ENCODE data around the gene CAMK1G.

Gene CAMK1G

DNA sequence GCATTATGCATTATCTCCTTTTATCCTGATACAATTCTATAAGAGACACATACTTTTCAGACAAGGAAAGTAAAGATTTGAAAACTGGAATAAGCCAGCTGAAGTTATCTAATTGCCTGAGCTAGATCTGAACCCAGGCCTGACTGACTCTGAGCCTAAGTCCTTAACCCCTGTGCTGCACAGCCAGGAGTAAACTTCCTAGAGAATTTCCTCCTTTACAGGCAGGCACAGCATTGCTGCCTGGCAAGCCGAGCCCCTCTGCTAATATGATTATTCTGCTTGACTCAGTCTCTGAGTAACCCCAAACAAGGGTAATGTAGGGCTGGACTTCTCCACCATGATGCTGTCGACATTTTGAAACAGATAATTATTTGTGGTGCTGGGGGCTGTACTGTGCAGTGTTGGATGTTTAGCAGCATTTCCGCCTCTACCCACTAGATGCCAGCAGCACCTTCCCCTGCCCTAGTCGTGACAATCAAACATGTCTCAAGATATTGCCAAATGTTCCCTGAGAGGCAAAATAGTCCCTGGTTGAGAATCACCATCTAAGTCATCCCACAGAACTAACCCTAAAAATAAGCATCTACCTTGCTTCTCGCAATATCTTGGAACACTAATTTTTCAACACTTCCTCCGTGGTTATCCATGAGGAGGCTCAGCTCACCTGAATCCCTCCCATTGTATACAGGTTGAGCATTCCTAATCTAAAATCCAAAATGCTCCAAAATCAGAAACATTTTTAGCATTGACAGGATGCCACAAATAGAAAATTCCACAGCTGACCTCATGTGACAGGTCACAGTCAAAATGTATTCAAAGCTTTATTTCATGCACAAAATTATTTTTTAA is 18.5 kb downstream of the CAMK1G start:
- peak; percentile 3 to 10 for DNase-seq

DNA sequence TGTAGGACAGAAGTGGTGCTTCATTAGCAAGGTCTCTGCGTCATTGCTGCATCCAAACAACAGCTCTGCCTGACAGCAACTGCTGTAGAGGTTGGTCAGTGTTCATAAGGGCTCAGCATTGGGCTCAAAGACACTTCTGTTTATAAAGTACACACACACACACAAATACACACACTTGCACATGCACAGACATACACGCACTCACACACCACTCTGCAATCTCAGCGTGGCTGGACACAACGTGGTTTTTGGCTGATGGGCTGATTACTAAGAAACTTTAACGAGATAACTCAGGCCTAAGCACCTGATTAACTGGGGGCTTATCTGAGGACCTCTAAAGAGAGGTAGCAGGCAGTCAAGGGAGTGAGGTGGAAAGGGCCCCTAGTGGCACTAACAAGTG is 20.4 kb downstream of the CAMK1G start:
- DNase-seq = no peak

DNA sequence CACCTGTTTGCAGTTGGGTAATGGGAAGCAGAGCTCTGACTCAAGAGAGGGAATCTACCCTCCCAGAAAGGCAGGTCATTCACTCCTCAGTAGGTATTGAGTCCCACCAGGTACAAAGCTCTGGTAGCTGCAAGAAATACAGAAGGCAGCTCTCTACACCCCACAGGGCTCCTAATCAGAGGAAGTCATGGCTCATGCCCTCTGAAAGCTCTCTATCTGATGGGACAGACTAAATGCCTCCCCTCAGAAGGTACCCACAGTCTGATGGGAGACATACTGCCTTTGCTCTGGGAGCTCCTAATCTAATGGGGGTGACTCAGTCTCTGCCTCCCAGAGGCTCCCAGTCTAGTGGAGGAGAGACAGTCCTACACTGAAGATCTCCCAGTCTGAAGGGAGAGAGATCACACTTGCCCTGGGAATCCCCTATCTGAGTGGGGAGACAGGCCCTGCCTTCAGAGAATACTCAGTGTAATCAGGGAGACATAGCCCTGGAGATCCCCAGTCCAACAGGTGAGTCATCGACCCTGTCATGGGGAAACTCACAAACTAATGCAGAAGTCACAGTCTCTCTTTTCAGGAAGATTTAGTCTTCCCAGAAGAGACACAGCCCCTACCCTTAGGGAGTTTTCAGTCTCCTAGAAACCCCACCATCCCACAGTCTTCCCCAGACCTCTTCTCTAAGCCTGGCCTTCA is 23.7 kb downstream of the CAMK1G start:
- no peak for DNase-seq

DNA sequence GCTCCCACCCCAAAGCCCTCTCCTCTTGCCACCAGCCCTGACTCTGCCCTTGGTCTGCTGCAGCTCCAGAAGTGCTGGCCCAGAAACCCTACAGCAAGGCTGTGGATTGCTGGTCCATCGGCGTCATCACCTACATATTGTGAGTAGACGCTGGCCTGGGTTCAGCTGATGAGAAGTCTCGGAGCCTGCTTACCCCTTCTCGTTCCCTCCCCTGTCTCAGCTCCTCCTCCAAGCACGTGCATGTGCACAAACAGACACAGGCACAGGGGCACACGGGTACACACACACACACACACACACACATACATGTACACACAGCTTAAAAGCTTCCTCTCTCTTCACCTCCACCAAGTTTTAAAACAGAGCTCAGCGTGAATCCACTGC is 24.3 kb downstream of the CAMK1G start:
- DNase-seq = no peak

DNA sequence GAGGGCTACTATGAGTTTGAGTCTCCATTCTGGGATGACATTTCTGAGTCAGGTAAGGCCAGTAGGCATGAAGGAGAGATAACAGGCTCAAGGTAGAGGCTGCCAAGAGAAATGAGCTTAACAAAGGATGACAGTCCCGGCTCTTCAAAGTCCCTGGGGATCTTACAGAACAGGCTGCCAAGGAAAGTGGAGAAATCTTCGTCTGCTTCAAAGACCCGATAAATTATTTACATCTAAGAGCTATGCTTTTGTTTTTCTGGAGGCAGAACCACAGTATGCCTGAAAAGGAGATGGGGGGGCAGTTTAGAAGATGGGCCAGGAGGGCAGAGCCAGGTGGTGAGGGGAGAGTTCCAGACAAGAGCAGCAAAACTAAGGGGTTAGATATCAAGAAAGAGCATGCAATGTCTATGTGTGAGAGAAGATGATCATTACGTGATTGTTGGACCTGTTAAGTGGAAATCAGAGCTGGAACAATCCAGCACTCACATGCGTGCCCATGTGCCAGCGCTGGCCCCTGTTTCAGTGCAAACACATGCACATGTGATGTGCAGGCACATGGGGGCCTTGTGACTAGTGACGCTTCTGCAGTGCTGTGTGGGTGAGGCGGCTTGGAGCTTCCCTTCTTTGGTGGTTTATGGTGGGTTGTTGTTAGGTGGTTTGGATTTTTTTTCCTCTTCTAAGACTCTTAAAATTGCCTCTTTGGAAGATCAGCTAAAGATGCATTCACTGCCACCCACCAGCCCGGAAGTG is 25.7 kb downstream of the CAMK1G start:
- no peak for DNase-seq

DNA sequence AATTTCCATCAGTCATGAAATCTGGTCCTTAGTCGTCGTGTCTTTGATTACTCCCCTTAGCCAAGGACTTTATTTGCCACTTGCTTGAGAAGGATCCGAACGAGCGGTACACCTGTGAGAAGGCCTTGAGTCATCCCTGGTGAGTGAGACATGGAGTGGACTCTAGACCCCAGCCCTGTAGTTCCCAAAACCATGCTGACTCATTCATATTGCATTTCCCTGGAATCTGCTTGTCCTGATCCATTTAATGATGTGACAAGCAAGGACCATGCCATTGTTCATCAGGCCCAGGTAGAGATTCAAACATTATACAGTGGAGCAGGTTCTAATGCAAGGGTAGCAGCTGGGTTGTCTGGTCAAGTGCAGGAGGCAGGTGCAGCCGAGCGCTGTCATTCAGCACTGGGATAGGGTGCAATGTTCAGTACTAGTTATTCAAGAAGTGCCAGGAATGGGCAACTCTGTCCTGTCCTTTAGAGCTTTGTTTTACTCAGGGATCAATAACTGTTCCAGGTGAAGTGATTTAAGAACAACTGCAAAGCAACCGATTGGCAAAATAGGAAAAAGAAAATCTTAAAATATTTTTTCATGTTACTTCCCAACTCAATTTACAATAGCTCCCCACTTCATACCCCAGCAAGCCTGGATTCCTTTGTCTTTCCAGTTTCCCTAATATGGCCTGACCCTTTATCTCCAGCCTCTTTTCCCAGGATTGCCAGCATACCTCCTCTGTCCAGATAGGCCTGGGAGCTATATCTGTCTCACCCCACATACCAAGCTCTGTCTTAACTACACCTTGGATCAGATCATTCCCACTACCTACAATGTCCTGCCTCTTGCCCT is 26.5 kb downstream of the CAMK1G start:
- DNase-seq = no peak

DNA sequence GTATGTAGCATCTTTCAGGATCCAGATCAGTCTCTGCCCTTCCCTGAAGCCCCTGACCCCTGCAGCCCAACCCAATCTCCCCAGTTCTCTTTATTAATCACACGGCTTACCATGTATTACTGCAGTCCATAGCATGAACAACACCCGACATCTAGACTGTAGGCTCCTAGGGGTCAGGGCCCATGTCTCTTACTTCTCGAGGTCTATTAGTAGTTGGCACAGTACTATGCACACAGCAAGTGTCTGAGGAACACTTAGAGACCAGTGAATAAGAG is 27.1 kb downstream of the CAMK1G start:
- DNase-seq = no peak

DNA sequence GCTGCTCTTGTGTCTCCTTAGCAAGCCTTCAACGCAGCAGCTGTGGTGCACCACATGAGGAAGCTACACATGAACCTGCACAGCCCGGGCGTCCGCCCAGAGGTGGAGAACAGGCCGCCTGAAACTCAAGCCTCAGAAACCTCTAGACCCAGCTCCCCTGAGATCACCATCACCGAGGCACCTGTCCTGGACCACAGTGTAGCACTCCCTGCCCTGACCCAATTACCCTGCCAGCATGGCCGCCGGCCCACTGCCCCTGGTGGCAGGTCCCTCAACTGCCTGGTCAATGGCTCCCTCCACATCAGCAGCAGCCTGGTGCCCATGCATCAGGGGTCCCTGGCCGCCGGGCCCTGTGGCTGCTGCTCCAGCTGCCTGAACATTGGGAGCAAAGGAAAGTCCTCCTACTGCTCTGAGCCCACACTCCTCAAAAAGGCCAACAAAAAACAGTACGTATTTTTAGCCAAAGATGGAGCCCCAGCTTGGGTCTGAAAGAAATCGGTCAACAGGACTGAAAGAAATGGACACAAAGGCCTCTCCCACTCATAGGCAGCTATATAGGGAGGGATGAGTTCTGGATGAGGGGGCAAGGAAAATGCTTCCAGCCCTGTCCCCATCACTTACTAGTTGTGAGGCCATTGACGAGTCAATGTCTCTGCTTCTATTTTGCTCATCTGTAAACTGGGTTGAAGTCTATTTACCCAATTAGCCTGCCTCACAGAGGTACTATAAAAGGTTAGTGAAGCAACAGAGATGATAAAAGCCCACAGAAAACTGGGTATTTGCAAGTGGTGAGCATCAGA is 28.5 kb downstream of the CAMK1G start:
- no peak for DNase-seq

DNA sequence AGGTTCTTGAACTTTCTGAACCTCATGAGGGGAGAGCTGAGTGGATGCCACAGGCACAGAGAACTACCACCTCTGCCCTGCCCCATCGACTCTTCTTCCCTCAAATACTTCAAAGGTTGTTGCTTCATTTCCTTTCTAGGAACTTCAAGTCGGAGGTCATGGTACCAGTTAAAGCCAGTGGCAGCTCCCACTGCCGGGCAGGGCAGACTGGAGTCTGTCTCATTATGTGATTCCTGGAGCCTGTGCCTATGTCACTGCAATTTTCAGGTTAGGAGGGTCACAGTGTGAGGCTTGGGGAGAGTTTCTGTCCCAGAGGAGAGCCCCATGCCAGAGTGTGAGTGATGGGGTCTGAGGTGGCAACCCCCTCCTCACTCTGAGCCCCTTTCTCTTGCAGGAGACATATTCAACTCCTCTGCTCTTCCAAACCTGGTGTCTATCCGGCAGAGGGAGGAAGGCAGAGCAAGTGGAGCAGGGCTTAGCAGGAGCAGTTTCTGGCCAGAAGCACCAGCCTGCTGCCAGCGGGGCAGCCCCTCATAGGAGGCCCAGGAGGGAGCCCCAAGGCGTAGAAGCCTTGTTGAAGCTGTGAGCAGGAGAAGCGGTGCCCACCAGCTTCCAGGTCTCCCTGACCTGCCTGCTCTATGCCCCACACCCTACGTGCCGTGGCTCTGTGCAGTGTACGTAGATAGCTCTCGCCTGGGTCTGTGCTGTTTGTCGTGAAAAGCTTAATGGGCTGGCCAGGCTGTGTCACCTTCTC is 29.3 kb downstream of the CAMK1G start:
- DNase-seq = no peak

DNA sequence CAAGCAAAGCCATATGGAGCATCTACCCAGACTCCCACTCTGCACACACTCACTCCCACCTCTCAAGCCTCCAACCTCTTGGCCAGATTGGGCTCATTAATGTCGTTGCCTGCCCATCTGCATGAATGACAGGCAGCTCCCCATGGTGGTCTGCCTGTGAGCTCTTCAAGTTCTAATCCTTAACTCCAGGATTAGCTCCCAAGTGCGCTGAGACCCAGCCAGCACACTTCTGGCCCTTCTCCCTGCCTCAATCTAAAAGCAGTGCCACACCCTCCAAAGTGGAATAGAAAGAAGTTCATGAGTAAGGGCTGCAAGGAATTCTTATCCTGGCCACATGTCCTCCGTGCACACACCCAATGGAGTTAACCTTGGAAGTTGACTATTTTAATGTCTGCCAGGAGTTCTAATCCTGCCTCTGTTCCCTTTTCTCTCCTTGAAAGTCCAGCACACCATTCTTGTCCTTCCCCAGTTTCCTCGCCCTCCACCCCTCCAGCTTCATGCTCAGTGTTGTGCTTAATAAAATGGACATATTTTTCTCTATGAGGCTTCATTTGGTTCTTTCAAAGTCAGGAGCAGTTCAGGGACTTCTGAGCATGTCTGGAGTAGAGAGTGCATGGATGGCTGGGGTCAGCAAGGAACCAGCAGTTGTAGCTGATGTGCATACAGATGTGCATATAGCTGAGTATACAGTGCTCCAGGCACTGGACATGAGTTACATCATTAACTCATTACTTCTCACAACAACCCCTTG is 30.1 kb downstream of the CAMK1G start:
- no peak for DNase-seq

DNA sequence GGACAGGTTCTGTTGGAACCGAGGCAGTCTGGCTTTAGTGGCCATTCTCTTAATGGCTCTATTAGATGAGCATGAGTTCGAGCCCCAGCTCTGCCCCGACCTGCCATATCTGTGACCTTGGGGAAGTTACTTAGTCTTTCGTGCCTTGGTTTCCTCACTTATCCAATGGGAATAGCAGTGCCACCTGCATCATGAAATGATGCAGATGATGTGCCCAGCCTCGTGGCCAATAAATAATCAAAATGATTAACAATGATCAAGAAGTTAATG is 30.6 kb downstream of the CAMK1G start:
- DNase-seq = no peak

DNA sequence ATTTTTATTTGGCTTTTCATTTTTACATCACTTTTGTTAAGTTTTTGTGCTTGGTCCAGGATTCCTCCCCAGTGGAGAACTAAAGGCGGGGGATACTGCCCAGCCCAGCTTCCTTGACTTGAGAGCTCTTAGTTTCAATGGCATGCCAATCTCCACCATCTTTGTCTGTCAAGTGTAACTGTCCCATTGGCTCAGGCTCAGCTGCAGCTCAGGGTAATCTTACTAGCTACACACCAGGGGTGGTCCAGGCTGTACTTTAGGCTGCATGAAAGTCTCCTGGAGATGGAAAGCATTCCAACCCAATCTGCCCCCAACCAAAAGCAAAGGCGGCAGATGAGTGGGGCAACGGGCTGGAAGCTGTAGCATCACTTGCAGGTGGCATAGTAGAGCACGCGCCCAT is 31.4 kb downstream of the CAMK1G start:
- no peak for DNase-seq

DNA sequence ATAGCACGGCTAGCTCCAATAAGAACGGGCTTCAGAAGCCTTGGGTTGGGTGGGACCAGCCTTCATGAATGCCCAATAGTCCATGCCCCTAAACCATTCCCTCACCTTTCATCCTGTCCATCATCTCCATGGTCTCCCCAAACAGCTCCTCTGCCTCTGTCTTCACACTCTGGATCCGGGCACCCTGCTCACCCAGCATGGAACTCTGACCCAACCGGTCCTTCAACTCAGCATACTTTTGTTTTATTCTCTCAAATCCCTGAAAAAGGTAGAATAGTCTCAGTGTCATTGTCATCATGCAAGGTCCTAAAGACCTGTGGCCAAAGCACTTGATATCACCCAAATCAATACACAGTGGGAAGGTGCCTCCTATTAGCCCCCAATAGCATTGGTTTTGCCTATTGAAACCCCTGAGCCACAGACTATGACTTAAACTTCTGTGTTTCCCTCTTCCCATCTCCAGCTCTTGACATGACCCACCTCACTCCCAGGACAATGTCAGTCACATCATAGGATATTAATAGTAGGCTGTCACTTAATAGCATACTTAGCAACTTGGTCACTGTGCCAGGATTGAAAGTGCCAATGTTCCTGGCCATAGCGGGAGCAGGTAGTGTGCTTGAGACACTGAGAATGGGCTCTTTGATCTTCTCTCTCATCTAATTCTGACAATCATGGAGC is 33.0 kb downstream of the CAMK1G start:
- no peak for DNase-seq

DNA sequence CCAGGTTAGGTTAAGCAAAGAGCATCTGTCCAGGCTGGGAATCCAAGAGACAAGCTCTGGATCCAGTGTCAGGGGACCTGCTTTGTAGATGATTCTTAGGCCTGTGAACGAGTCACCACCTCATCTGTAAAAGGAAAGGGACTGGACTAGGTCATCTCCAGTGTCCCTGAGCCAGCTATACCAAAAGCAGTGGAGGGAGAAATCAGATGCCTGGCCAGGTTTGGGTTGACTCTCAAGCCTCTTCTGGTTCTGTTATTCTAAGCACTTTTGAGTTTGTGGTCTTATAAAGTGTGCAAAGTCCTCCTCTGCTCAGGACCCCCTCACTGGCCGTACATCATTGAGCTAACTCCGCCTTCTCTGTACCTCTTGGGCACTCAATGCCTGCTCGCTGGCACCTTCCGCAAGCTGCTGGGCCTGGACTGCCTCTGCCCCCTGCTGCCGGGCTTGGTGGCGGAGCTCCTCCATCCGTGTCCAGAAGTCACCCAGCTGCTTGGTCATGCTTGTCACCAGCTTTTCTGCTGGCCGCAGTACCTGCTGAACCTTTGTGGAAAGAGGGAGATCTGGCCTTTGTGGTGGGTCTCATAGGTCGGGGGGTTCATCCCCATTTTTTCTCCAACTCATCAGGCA is 33.6 kb downstream of the CAMK1G start:
- no peak for DNase-seq

DNA sequence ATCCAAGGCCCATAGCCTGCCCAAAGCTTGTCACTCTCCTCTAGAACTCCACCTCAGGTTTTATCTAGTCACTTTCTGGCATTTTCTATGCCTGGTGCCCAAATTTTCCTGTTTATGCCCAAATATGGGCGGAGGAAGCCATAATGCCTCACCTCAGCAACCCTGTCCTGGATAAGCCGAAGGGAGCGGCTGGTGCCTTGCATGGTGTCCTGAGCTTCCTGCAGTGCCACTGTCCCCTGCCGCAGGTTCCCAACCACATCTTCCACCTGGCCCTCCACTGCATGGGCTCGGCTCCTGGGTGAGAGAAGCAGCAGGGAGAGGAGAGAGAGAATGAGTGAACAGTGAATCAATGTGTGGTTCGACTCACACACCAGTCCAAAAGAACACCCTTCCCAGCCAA is 34.2 kb downstream of the CAMK1G start:
- DNase-seq = no peak

DNA sequence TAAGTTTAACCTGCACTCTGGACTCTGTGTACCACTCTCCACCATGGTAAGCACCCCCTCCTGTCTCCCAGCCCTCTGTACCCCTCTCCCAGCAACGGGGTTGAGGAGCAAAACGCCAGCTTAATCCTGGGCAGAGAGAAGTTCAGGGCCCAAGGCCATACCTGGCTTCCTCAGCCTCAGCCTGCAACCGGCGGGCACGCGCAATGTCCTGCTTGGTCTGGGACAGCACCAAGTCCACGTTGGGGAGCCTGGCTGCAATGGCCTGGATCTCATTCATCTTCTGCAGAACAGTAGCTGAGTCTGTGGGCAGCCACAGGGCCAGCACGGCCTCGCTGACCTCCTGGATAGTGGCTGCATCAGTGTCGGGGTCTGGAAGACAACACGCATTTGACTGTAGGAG is 34.8 kb downstream of the CAMK1G start:
- no peak for DNase-seq

DNA sequence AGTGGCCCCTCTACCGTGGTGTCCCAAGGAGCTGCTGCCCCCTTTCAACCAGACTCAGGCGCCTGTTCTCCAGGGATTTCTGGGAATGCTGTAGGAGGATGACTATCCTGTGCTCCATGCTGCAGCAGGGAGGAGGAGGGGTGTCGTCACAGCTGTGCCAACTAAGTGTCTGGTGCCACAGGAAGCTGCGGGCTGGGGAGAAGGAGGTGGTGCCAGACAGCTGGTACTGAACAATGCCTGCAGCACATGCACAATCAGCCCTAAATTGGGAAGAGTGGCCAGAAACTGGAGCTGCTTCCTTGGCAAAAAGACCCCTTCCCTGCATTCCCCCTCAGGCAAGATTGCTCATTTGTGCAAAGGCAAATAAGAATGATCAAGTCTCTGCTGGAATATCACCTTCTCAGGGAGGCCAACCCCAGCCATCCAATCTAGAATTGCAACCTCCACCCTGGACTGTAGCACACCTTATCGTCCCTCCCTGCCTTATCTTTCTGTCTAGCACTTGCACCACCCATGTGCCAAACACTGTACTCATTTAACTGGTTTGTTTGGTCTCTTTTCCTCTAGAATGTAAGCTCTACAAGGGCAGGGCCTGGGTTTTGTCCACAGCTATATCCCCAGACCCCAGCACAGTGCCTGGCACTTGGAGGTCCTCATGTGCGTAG is 35.4 kb downstream of the CAMK1G start:
- no peak for DNase-seq

DNA sequence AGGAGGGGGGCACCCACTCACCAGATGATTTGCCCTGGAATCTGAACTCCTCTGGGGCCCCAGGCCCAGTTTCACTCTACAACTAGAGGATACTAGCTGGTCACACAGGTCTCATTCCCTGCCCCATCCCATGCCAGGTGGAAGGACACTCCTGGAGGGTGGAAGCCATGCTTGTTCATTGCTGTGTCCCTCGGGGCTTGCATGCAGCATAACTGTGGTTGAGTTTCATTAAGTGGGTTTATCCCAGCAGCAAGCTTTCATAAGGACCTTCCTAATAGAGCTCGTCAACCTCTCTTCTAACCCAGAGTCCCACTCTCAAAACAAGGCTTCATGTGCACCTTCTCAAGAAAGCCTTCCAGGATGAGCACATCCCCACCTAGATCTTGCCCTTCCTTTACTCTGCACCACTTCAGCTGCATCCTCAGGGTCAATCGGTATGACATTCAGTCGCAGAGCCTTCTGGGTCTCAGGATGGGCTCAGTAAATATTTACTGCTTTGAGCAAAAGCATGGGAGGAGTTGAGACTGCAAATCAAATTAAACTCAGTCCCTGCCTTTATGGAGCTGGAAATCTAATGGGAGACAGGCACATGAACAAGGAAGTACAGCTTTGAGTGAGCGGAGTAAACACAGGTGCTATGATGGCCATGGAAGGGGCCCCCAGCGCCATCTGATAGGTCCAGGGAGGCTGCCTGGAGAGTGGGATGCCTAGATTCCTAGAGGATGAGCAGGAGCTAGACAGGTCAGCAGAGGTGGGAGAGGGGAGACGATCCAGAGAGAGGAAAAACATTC is 36.4 kb downstream of the CAMK1G start:
- DNase-seq = no peak

DNA sequence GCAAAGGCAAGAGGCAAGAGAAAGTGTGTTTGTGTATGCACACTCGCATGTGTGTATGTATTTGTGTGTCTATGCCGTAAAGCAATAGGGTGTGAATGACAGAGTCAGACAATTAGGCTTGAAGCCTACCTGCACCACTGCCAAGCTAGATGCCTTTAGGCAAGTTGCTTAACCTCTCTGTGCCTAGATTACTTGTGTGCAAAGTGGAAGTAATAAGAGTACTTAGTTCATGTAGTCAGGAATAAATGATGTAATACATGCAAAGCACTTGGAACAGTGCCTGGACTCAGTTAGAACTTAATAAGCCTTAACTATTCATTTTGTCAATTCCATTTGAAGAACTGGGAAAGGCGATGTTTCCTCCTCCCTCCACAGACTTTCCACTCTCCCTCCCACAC is 37.0 kb downstream of the CAMK1G start:
- no peak for DNase-seq

Data from SHP77 (cell line).